K562 treated with DMSO at 1 percent for 24 hours (cell line): ENCODE results near the gene EMSY. TPM values are rescaled to one million over a fixed set of nuclear protein-coding genes. Genes with fewer than 3 reads are reported as not detected.

ENCODE experiments used
- total RNA-seq: library from RNA; unstranded; fragments of 300-600 nt; gene quantifications from 2 replicates; pipeline ENCODE4 v1.2.3, GENCODE V29; 2022; ENCODE audit warnings: low read depth; ENCODE audit not compliant: insufficient read depth

EMSY gene, protein sequence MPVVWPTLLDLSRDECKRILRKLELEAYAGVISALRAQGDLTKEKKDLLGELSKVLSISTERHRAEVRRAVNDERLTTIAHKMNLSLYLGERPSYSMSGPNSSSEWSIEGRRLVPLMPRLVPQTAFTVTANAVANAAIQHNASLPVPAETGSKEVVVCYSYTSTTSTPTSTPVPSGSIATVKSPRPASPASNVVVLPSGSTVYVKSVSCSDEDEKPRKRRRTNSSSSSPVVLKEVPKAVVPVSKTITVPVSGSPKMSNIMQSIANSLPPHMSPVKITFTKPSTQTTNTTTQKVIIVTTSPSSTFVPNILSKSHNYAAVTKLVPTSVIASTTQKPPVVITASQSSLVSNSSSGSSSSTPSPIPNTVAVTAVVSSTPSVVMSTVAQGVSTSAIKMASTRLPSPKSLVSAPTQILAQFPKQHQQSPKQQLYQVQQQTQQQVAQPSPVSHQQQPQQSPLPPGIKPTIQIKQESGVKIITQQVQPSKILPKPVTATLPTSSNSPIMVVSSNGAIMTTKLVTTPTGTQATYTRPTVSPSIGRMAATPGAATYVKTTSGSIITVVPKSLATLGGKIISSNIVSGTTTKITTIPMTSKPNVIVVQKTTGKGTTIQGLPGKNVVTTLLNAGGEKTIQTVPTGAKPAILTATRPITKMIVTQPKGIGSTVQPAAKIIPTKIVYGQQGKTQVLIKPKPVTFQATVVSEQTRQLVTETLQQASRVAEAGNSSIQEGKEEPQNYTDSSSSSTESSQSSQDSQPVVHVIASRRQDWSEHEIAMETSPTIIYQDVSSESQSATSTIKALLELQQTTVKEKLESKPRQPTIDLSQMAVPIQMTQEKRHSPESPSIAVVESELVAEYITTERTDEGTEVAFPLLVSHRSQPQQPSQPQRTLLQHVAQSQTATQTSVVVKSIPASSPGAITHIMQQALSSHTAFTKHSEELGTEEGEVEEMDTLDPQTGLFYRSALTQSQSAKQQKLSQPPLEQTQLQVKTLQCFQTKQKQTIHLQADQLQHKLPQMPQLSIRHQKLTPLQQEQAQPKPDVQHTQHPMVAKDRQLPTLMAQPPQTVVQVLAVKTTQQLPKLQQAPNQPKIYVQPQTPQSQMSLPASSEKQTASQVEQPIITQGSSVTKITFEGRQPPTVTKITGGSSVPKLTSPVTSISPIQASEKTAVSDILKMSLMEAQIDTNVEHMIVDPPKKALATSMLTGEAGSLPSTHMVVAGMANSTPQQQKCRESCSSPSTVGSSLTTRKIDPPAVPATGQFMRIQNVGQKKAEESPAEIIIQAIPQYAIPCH (N-terminal part only)
- 7.9 and 9.4 TPM in 2 replicates for total RNA-seq

GRCh38 chr11:76444384-76445120 is at the start of gene EMSY:
TSS of gene EMSY (plus strand) at chr11:76445018. CDS start at chr11:76446939, 1,921 bp downstream.

Other genes starting within 250 kb of the EMSY start
- 0.27 and 0.67 TPM in 2 replicates for gene WNT11, start 238.5 kb upstream of the EMSY start, total RNA-seq
- gene THAP12, start 63.9 kb upstream of the EMSY start, total RNA-seq, result 21.6 and 21.9 TPM in 2 replicates
- 2.2 and 2.6 TPM in 2 replicates for gene GVQW3, start 63.7 kb upstream of the EMSY start, total RNA-seq
- 0.25 and 0.32 TPM in 2 replicates for gene LRRC32, start 225.7 kb downstream of the EMSY start, total RNA-seq